HG02943 (cell line): ENCODE results near the gene GPR4.

Source experiments
- ATAC-seq: cut with Tn5 transposase; IDR thresholded peaks from one replicate; pipeline ENCODE4 v1.9.1; 2021; ENCODE audit warnings: mild to moderate bottlenecking, low read depth, moderate library complexity; ENCODE audit not compliant: unreplicated experiment

The GPR4 gene

GRCh38 chr19:45558399-45558878 lies 43.6 kb downstream of the GPR4 start:
- ATAC-seq = no peak

- ATAC-seq = no peak
These were observed 45.2 kb downstream of the GPR4 start for GRCh38 chr19:45556835-45557234.

GRCh38 chr19:45554481-45554880 lies 47.5 kb downstream of the GPR4 start:
- no peak for ATAC-seq

GRCh38 chr19:45553464-45553863 lies 48.5 kb downstream of the GPR4 start:
- ATAC-seq = no peak

GRCh38 chr19:45547965-45548609 lies 53.9 kb downstream of the GPR4 start:
- ATAC-seq = no peak

- no peak for ATAC-seq
These were observed 54.7 kb downstream of the GPR4 start for GRCh38 chr19:45547211-45547770.

GRCh38 chr19:45542234-45542668 lies 59.8 kb downstream of the GPR4 start:
- no peak for ATAC-seq
